Coronary artery (tissue), 2 donors: ENCODE measurements around the gene ABCA13.

Experiments
- DNase-seq: peaks from one replicate; pipeline ENCODE4 v3.0.0-alpha.2; 2017; ENCODE audit warnings: low spot score
- H3K27ac ChIP-seq, 2 donors: fragments of 200-600 bp; sonication (generic); one replicate each; pipeline ENCODE4 v1.5.1; 2016 to 2019
- H3K4me3 ChIP-seq: fragments of 200-600 bp; sonication (generic); 2 replicates; pipeline ENCODE4 v1.5.1; 2016; ENCODE audit warnings: mild to moderate bottlenecking, moderate library complexity
- CTCF ChIP-seq: fragments of 200-600 bp; sonication (generic); IDR thresholded peaks from one replicate; pipeline ENCODE4 v1.5.1; 2019; ENCODE audit warnings: antibody characterized with exemption

Gene ABCA13

GRCh38 chr7:48237354-48237753, 66.1 kb downstream of the ABCA13 start:
- TF ChIP-seq CTCF = no peak
- H3K27ac ChIP-seq = no peak overlapping the region
- no peak for DNase-seq
- H3K4me3 ChIP-seq = no peak overlapping the region

GRCh38 chr7:48242846-48243245, 71.6 kb downstream of the ABCA13 start:
- H3K4me3 ChIP-seq = no peak overlapping the region
- H3K27ac ChIP-seq = no peak overlapping the region
- TF ChIP-seq CTCF = no peak
- DNase-seq = no peak

DNA sequence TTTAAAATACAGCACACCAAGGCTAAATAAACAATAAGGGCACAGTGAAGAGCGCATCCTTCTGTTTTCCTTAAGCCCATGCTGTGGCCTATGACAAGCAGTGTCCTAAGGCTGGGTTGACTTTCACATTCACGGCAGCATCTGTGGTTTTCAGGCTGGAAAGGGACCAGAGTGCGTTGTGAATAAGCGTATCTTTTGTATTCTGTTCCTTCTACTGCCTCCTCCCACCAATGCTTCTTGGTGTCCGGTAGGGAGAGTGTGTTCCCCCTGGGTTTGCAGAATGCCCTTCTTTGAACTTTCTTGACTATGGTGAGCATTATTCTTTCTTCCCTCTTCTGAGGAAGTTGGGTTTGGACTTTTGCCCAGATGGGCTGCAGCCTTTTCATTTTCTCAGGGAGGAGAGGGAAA, 73.6 kb downstream of the ABCA13 start:
- no peak for TF ChIP-seq CTCF
- Histone ChIP-seq H3K4me3 (no peak overlapping the region), H3K27ac (no peak overlapping the region)
- no peak for DNase-seq

DNA sequence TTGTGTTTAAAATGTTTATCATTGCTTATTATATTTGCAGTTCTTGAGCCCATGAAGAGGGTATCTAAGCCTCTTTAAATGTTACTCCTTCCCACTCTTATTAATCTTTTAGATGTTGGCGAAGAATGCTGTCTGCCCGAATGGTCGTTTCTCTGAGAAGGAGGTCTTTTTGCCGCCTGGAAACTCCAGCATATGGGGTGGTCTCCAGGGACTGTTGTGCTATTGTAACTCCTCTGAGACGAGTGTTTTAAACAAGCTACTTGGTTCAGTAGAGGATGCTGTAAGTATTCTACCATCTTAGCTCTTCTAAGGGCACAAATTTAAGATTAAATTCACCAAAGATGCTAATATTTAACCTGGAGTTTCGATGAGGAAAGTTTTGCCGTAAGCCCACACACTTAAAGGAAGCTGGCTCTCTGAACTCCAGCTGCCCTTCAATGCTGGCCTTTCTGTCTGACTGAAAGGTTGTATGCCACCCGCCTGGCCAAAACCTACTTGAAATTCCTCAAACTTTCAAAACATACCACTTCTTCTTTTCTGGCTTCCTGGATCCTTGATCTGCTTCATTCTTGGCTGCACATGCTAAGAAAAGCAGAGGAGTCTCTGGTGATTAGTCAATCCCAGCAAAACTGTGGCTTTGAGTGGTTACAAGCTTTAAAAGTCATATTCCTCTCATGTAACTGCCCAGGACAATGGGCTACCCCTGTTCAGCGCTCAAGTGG, 74.7 kb downstream of the ABCA13 start:
- no peak for DNase-seq
- no peak overlapping the region for H3K4me3 ChIP-seq

GRCh38 chr7:48249166-48249565, 77.9 kb downstream of the ABCA13 start:
- H3K27ac ChIP-seq = no peak overlapping the region
- no peak for TF ChIP-seq CTCF
- DNase-seq = no peak

More for the DNA sequence above, 74.7 kb downstream of the ABCA13 start:
- TF ChIP-seq CTCF = no peak
- H3K27ac ChIP-seq = no peak overlapping the region

GRCh38 chr7:48250441-48250951, 79.2 kb downstream of the ABCA13 start:
- DNase-seq = no peak

More at GRCh38 chr7:48249166-48249565, 77.9 kb downstream of the ABCA13 start:
- H3K4me3 ChIP-seq = no peak overlapping the region

More at GRCh38 chr7:48250441-48250951, 79.2 kb downstream of the ABCA13 start:
- no peak overlapping the region for H3K4me3 ChIP-seq
- no peak for TF ChIP-seq CTCF
- no peak overlapping the region for H3K27ac ChIP-seq
